ENCODE data around the gene PJVK. TPM values are rescaled to one million over a fixed set of nuclear protein-coding genes. Genes with fewer than 3 reads are reported as not detected.

Gene PJVK
- polyA plus RNA-seq, 1 donor (not counting 4 experiments of a cell fraction or from before 2014, with no cell fraction given): 3.5 TPM

- Histone ChIP-seq H3K9ac (ENCODE audit: control insufficient read depth, extremely low read depth, insufficient read depth, low read length) (no peak overlapping the region), H4K20me1 (ENCODE audit: control insufficient read depth, extremely low read depth, insufficient read depth, low read length) (no peaks in the 10 kb centered on the region), H3K4me1 (ENCODE audit: control insufficient read depth, extremely low read depth, insufficient read depth, low read length) (no peaks in the 10 kb centered on the region), H3K27ac (ENCODE audit: control insufficient read depth, insufficient read depth, low read length) (no peak overlapping the region), H3K9me1 (ENCODE audit: control insufficient read depth, extremely low read depth, insufficient read depth, low read length) (no peaks in the 10 kb centered on the region), H3K36me3 (ENCODE audit: control insufficient read depth in 2 of 2, extremely low read depth in 1 of 2, insufficient read depth in 2 of 2, low read length in 2 of 2) (peaks cover 2 to 6% of the 10 kb centered on the region in 2 experiments), H2AFZ (ENCODE audit: control insufficient read depth, low read length) (no peak overlapping the region), H3K4me3 (ENCODE audit: control insufficient read depth in 2 of 3, extremely low read depth in 1 of 3, insufficient read depth in 2 of 3, low read depth in 1 of 3, low read length in 3 of 3) (no peak overlapping the region), H3K4me2 (ENCODE audit: control insufficient read depth, extremely low read depth, insufficient read depth, low read depth, low read length) (no peak overlapping the region), H3K27me3 (ENCODE audit: control insufficient read depth, extremely low read depth, insufficient read depth, low read length) (no peaks in the 10 kb centered on the region), H3K79me2 (ENCODE audit: control insufficient read depth, insufficient read depth, low read length) (no peaks in the 10 kb centered on the region), H3K9me3 (ENCODE audit: control insufficient read depth, low read depth, low read length) (no peaks in the 10 kb centered on the region)
- TF ChIP-seq EZH2 (IDR thresholded peaks at IDR 0.05; ENCODE audit: low read length) (no peak), CTCF (optimal IDR thresholded peaks at IDR 0.05 in 1 of 3, IDR thresholded peaks at IDR 0.05 in 1 of 3, conservative IDR thresholded peaks at IDR 0.05 in 1 of 3; ENCODE audit: extremely low read depth in 1 of 3, insufficient read depth in 2 of 3, low read length in 3 of 3) (no peak)
- no peak for FAIRE-seq
- dilution Hi-C loops (cut with MboI; ENCODE audit: extremely low pct_ligation_motif_present, low sequenced_read_pairs): no loop called here
- DNase-seq (ENCODE audit: low read depth, low spot score): no peak
Observed at GRCh38 chr2:178506101-178506500, 54.9 kb downstream of the PJVK start.

- H3K36me3 ChIP-seq (ENCODE audit: control insufficient read depth in 2 of 2, extremely low read depth in 1 of 2, insufficient read depth in 2 of 2, low read length in 2 of 2): peaks cover 2 to 6% of the 10 kb centered on the region in 2 experiments
- no peak overlapping the region for H3K27ac ChIP-seq (ENCODE audit: control insufficient read depth, insufficient read depth, low read length)
- dilution Hi-C loops (cut with MboI; ENCODE audit: extremely low pct_ligation_motif_present, low sequenced_read_pairs): no loop called here
- FAIRE-seq: no peak
- H3K4me2 ChIP-seq (ENCODE audit: control insufficient read depth, extremely low read depth, insufficient read depth, low read depth, low read length): no peak overlapping the region
- DNase-seq (ENCODE audit: low read depth, low spot score): no peak
- H3K4me1 ChIP-seq (ENCODE audit: control insufficient read depth, extremely low read depth, insufficient read depth, low read length): no peaks in the 10 kb centered on the region
- no peaks in the 10 kb centered on the region for H3K9me1 ChIP-seq (ENCODE audit: control insufficient read depth, extremely low read depth, insufficient read depth, low read length)
- H3K9me3 ChIP-seq (ENCODE audit: control insufficient read depth, low read depth, low read length): no peaks in the 10 kb centered on the region
- no peak overlapping the region for H3K4me3 ChIP-seq (ENCODE audit: control insufficient read depth in 2 of 3, extremely low read depth in 1 of 3, insufficient read depth in 2 of 3, low read depth in 1 of 3, low read length in 3 of 3)
- H2AFZ ChIP-seq (ENCODE audit: control insufficient read depth, low read length): no peak overlapping the region
- TF ChIP-seq EZH2 (IDR thresholded peaks at IDR 0.05; ENCODE audit: low read length) (no peak), CTCF (optimal IDR thresholded peaks at IDR 0.05 in 1 of 3, IDR thresholded peaks at IDR 0.05 in 1 of 3, conservative IDR thresholded peaks at IDR 0.05 in 1 of 3; ENCODE audit: extremely low read depth in 1 of 3, insufficient read depth in 2 of 3, low read length in 3 of 3) (no peak)
- H3K9ac ChIP-seq (ENCODE audit: control insufficient read depth, extremely low read depth, insufficient read depth, low read length): no peak overlapping the region
- no peaks in the 10 kb centered on the region for H3K79me2 ChIP-seq (ENCODE audit: control insufficient read depth, insufficient read depth, low read length)
- no peaks in the 10 kb centered on the region for H4K20me1 ChIP-seq (ENCODE audit: control insufficient read depth, extremely low read depth, insufficient read depth, low read length)
- no peaks in the 10 kb centered on the region for H3K27me3 ChIP-seq (ENCODE audit: control insufficient read depth, extremely low read depth, insufficient read depth, low read length)
Observed at GRCh38 chr2:178506524-178506923, 55.3 kb downstream of the PJVK start.

Data from keratinocyte (primary cell).